A549 (cell line): ENCODE measurements around the gene PCK1. TPM values are rescaled to one million over a fixed set of nuclear protein-coding genes. Genes with fewer than 3 reads are reported as not detected.

Source experiments
- ATAC-seq, 2 experiments: fragments of 200-7000 bp in 1 of 2; fragments of >200 bp in 1 of 2; cut with Nextera tagmentation in 1 of 2; cut with Tn5 transposase in 1 of 2; 3 replicates each; pipeline versions ENCODE4 v1.8.0 to v1.9.1; 2018 to 2020; ENCODE audit warnings: mild to moderate bottlenecking in 1 of 2, moderate library complexity in 1 of 2
- CTCF ChIA-PET: fragments of 300-600 bp; sonication (Branson Sonifier 250); formaldehyde crosslinking; extraction: SDS; loops from one replicate; lab custom pipeline; 2021; ENCODE audit warnings: antibody characterized with exemption, inconsistent platforms; lab: Yijun Ruan, JAX
- POLR2A ChIA-PET: fragments of 350-600 bp; formaldehyde crosslinking; extraction: SDS; loops from one replicate; lab custom pipeline; 2021; ENCODE audit warnings: antibody characterized with exemption, inconsistent platforms; lab: Yijun Ruan, JAX
- DNase-seq, 2 experiments: peaks; one replicate each; pipeline versions ENCODE4 v3.0.0 to v3.0.0-alpha.2; 2011 to 2016; ENCODE audit warnings: low read depth in 1 of 2, low spot score in 1 of 2
- FAIRE-seq: peaks from 2 replicates; lab custom pipeline; 2011; peaks lifted over from hg19 to GRCh38; lab: Jason Lieb, UNC
- H3K27ac ChIP-seq, 2 experiments: fragments of >200 bp; sonication (Bioruptor Twin); formaldehyde crosslinking; 3 replicates each; pipeline ENCODE4 v1.5.1; 2016 to 2017
- H3K4me1 ChIP-seq: fragments of >200 bp; sonication (Bioruptor Twin); formaldehyde crosslinking; 3 replicates; pipeline ENCODE4 v1.6.1; 2016
- H3K4me2 ChIP-seq: fragments of >200 bp; sonication (Bioruptor Twin); formaldehyde crosslinking; 3 replicates; pipeline ENCODE4 v1.6.1; 2016
- H3K4me3 ChIP-seq: fragments of >200 bp; sonication (Bioruptor Twin); formaldehyde crosslinking; 3 replicates; pipeline ENCODE4 v1.5.1; 2016
- H3K9me3 ChIP-seq: fragments of >200 bp; sonication (Bioruptor Twin); formaldehyde crosslinking; 3 replicates; pipeline ENCODE4 v1.6.1; 2016
- EHMT2 ChIP-seq: fragments of 200-600 bp; sonication (generic); IDR thresholded peaks from 2 replicates; pipeline ENCODE4 v1.6.1; 2016; ENCODE audit warnings: antibody characterized with exemption, low read depth, mild to moderate bottlenecking, moderate library complexity
- FOSB ChIP-seq: fragments of 250-450 bp; sonication (Bioruptor Pico); IDR thresholded peaks from 2 replicates; pipeline ENCODE4 v1.5.0; 2020; ENCODE audit warnings: mild to moderate bottlenecking, moderate library complexity
- FOXS1 ChIP-seq: fragments of 250-450 bp; sonication (Bioruptor Pico); IDR thresholded peaks from 2 replicates; pipeline ENCODE4 v1.5.0; 2020; ENCODE audit warnings: mild to moderate bottlenecking, moderate library complexity
- GATA3 ChIP-seq: IDR thresholded peaks from 2 replicates; pipeline ENCODE4 v1.6.1; 2012; ENCODE audit warnings: borderline replicate concordance
- HEYL ChIP-seq: fragments of 250-450 bp; sonication (Bioruptor Pico); IDR thresholded peaks from 2 replicates; pipeline ENCODE4 v1.8.0; 2021; ENCODE audit warnings: mild to moderate bottlenecking, moderate library complexity
- KDM1A ChIP-seq: fragments of 200-600 bp; sonication (generic); IDR thresholded peaks from 2 replicates; pipeline ENCODE4 v1.6.1; 2016; ENCODE audit warnings: low read depth, mild to moderate bottlenecking
- MAFK ChIP-seq: fragments of 450-650 bp; IDR thresholded peaks from 2 replicates; pipeline ENCODE4 v1.6.1; 2014; ENCODE audit not compliant: partially characterized antibody
- MYC ChIP-seq: IDR thresholded peaks from 2 replicates; pipeline ENCODE4 v1.6.1; 2012; ENCODE audit warnings: mild to moderate bottlenecking, inconsistent platforms, low read length, improper control_type of control experiment, borderline replicate concordance
- NR3C1 ChIP-seq: fragments of >200 bp; sonication (Bioruptor Twin); formaldehyde crosslinking; IDR thresholded peaks from 3 replicates; pipeline ENCODE4 v1.6.1; 2017
- PHF8 ChIP-seq: fragments of 200-600 bp; sonication (generic); IDR thresholded peaks from 2 replicates; pipeline ENCODE4 v1.6.1; 2016; ENCODE audit warnings: low read depth, mild to moderate bottlenecking, antibody characterized with exemption, moderate library complexity, borderline replicate concordance
- POLR2A ChIP-seq: IDR thresholded peaks from 2 replicates; pipeline ENCODE4 v1.6.1; 2012; ENCODE audit warnings: mild to moderate bottlenecking, low read length
- RAD21 ChIP-seq, 2 experiments: fragments of >200 bp in 1 of 2; sonication (Bioruptor Twin) in 1 of 2; formaldehyde crosslinking in 1 of 2; IDR thresholded peaks in 1 of 2; conservative IDR thresholded peaks in 1 of 2; 2 replicates in 1 of 2; 3 replicates in 1 of 2; pipeline ENCODE4 v1.6.1; 2012 to 2018; ENCODE audit warnings: inconsistent platforms in 1 of 2
- TFCP2L1 ChIP-seq: fragments of 250-450 bp; sonication (Bioruptor Pico); IDR thresholded peaks from 2 replicates; pipeline ENCODE4 v1.5.0; 2021; ENCODE audit warnings: mild to moderate bottlenecking
- ZC3H11A ChIP-seq: fragments of 450-650 bp; IDR thresholded peaks from 2 replicates; pipeline ENCODE4 v1.6.1; 2014; ENCODE audit warnings: antibody characterized with exemption, mild to moderate bottlenecking
- ZFP36 ChIP-seq: fragments of 450-650 bp; IDR thresholded peaks from 2 replicates; pipeline ENCODE4 v1.6.1; 2014; ENCODE audit warnings: borderline replicate concordance; ENCODE audit not compliant: partially characterized antibody
- WGBS: methylation state at CpG from one replicate; pipeline ENCODE4 v1.1.6; 2017; ENCODE audit errors: missing lambda C conversion rate; 5-methylcytosine and 5-hydroxymethylcytosine counted together
- polyA plus RNA-seq, 4 experiments: library from polyadenylated mRNA; depleted of rRNA in 3 of 4; stranded (reverse); fragments of >200 nt; fragmentation: RNase III in 1 of 4; extraction: RNeasy Plus Mini Kit Qiagen cat#74134 plus additional on column Dnase treatment in 1 of 4; gene quantifications; 2 replicates in 3 of 4; 3 replicates in 1 of 4; pipeline ENCODE4 v1.2.3, GENCODE V29; 2011 to 2017
- TF ChIP-seq, protein P1 (sequence below): IDR thresholded peaks from 2 replicates; pipeline ENCODE4 v1.6.1; 2012
- TF ChIP-seq, protein P2 (sequence below): fragments of 450-650 bp; IDR thresholded peaks from 2 replicates; pipeline ENCODE4 v1.6.1; 2014; ENCODE audit warnings: antibody characterized with exemption

PCK1 gene
- polyA plus RNA-seq, 2 of the 4 experiments (the other 2 are of a cell fraction) = 0.04 to 0.12 TPM

DNA sequence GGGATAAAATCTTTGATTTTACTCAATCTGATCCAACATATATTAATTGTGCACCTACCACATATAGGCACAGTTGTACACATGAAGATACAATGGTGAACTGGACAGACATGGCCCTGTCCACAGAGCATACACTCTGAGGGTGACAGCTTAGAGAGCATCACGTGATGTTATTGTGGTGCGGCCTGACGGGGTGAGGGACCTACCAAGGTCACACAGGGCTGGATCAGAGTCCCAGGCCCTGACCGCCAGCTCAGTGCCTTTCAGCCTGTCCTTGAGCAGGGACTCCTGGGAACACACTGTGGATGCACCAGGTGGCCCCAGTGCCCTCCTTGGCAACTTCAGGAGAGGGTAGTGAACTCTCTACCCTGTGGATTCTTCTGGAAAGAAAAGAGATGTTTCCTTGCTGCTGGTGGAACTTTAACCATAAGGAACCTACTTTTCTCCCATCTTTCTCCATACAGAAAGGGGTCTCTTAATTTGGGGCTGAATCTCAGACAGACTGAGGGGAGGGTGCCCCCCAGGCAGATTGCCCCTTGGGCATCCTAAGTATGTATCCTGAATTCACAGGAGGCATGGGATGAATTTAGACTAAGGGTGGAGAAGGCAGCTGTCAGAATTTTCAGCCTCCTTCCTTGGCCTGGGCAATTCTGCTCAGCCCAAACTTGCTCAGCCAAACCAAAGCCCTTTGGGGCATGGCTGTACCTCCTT, 26.5 kb downstream of the PCK1 start:
- Histone ChIP-seq H3K4me2 (no peak overlapping the region), H3K27ac (no peak overlapping the region), H3K4me1 (peaks cover 11% of the 10 kb centered on the region), H3K4me3 (no peak overlapping the region), H3K9me3 (peaks cover 9% of the 10 kb centered on the region)
- FAIRE-seq (no peak), ATAC-seq (no peak), DNase-seq (no peak)
- ChIA-PET CTCF (interaction anchor here (0.7 to 11.5 kb wide), 12 partner anchors 8 to 624 kb away, joined by 3 to 117 read pairs (median 4); no protein-coding TSS in a partner anchor), POLR2A (no interaction called here)
- 56% methylated on average over 4 of the region's 4 CpGs for WGBS
- TF ChIP-seq NR3C1 = no peak

DNA sequence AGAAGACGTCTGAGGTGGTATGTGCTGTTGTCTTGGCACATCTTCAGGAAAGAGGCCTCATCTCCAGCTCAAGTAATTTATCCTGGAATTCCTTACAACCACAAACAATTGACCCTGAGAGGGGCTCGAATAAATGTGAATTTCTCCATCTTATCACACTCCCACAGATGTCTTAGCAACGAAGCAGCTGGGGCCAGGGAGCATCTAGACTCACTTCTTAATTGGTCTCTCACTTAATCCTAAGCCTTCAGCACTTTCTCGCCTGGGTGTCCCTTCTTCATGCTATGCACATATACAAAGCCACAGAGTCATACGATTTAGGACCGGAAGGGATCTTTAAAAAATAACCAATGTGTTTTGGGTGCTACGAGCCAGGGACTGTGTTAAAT, 27.1 kb downstream of the PCK1 start:
- H3K27ac ChIP-seq = no peak overlapping the region
- no peak for DNase-seq
- no peak for FAIRE-seq
- POLR2A ChIA-PET = no interaction called here
- ATAC-seq = no peak
- CTCF ChIA-PET = interaction anchor here (0.7 to 11.5 kb wide), 12 partner anchors 8 to 623 kb away, joined by 3 to 117 read pairs (median 3); no protein-coding TSS in a partner anchor
- H3K4me3 ChIP-seq = no peak overlapping the region
- peaks cover 5% of the 10 kb centered on the region for H3K4me1 ChIP-seq
- WGBS = 50% methylated on average over 7 of the region's 7 CpGs
- no peak overlapping the region for H3K4me2 ChIP-seq
- peaks cover 9% of the 10 kb centered on the region for H3K9me3 ChIP-seq
- TF ChIP-seq EHMT2 = no peak

DNA sequence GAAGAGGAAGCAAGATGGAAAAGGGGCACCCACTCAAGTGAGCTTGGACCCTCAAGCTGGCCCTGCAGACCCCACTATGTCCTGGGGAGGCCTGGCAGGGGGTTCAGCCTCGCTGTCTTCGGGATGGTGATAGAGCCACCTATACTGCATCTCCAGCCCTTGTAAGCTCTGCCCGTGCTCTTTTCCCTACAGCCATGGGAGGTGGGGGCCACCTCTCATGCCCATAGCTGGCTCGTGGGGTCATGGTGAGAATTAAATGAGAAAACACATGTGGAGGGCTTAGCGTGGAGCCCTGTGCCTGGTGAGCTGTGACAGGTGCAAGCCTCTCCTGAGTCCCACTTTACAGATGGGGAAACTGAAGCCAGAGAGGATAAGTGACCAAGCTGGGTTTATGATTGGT, 27.7 kb downstream of the PCK1 start:
- Histone ChIP-seq H3K4me3 (no peak overlapping the region), H3K9me3 (peaks cover 9% of the 10 kb centered on the region)
- CTCF ChIA-PET = interaction anchor here (0.8 to 11.5 kb wide), 9 partner anchors 8 to 623 kb away, joined by 3 to 117 read pairs (median 3); no protein-coding TSS in a partner anchor
- WGBS = 23% methylated on average over 5 of the region's 5 CpGs
- no peak for ATAC-seq
- TF ChIP-seq TFCP2L1 (CRISPR knock-in tag) (no peak), ZFP36 (no peak), PHF8 (no peak), ZC3H11A (no peak), MYC (no peak), GATA3 (no peak), FOXS1 (no peak)
- TF ChIP-seq, all 56 proteins: peak for 0
- Histone ChIP-seq H3K4me1 (no peaks in the 10 kb centered on the region), H3K27ac (no peak overlapping the region), H3K4me2 (no peak overlapping the region)
- POLR2A ChIA-PET = no interaction called here
- FAIRE-seq (no peak), DNase-seq (no peak)

DNA sequence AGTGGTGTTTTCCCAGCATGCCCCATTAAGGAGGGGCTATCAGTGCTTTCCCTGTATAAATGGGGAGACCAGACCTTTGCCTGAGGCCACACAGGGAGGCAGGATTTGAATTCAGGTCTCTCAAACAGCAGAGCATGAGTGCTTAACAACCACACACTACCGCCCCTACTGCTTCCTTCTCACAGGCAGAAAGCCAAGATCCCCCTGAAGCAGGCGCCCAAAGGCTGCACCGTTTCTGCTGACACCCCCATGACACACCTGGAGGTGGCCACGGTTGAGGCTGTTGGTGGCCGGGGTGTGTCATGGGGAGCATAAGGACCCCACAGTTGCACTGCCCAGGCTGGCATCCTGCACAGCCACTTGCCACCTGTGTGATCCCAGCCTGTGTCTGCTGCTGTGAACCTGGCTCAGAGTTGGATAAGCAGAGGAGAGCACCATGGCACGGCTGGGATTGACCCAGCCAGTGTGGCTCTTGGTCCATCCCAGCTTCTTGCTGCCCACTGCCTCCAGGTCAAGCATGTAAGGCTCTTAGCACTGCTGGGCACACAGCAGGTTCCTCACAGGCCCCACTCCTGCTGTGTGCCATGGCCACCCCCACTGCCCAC, 28.3 kb downstream of the PCK1 start:
- Histone ChIP-seq H3K4me1 (no peaks in the 10 kb centered on the region), H3K4me3 (no peak overlapping the region), H3K9me3 (peaks cover 9% of the 10 kb centered on the region), H3K27ac (no peak overlapping the region), H3K4me2 (no peak overlapping the region)
- DNase-seq = no peak
- POLR2A ChIA-PET = no interaction called here
- 80% methylated on average over 4 of the region's 6 CpGs for whole genome bisulfite sequencing
- TF ChIP-seq RAD21 (conservative IDR thresholded peaks at IDR 0.05 in 1 of 2, IDR thresholded peaks at IDR 0.05 in 1 of 2) = no peak
- TF ChIP-seq, protein P1, sequence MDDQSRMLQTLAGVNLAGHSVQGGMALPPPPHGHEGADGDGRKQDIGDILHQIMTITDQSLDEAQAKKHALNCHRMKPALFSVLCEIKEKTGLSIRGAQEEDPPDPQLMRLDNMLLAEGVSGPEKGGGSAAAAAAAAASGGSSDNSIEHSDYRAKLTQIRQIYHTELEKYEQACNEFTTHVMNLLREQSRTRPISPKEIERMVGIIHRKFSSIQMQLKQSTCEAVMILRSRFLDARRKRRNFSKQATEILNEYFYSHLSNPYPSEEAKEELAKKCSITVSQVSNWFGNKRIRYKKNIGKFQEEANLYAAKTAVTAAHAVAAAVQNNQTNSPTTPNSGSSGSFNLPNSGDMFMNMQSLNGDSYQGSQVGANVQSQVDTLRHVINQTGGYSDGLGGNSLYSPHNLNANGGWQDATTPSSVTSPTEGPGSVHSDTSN = no peak
- ATAC-seq = no peak
- CTCF ChIA-PET = interaction anchor here (1.1 to 11.5 kb wide), 5 partner anchors 8 to 80 kb away, joined by 3 to 117 read pairs (median 3); no protein-coding TSS in a partner anchor
- FAIRE-seq = no peak

DNA sequence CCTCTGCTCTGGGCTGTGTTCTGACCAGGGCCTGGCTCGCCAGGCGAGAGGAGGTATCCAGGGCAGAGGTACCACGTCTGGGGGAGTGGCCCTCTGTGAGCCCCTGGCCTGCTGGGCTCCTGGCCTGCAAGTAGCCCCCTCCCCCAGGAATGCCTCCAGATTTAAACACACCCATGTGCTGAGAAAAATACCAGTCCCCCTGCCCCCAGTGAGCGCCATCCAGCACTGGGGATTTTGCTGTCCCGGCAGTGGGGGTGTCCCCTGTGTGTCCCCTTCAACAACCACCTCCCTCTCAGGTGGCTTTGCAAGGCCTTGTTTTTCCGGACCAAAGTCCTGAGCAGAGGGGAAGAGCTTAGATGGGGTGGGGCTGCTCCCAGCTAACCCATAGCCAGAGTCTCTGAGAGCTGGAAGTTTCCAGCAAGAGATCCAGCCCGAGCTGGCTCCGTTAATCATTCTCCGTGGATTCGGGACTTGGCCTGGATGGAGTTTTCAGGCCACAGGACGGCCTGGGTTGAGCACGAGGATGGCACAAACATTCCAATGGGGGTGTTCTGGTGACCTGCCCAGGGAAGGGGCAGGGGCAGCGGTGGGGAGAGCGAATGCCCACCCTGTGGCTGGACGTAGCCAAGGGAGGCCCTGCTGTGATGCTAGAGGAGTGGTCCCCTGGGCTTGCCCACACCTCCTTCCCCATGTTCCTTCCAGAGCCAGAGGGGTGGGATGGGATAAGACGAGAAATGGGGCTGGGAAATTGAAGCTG, 29.0 kb downstream of the PCK1 start:
- DNase-seq (no peak), FAIRE-seq (no peak), ATAC-seq (no peak)
- H3K27ac ChIP-seq = no peak overlapping the region
- H3K4me1 ChIP-seq = peaks cover 4% of the 10 kb centered on the region; the same call in 2 of the 3 replicates
- ChIA-PET POLR2A (no interaction called here), CTCF (interaction anchor here (11.5 kb wide), 1 partner anchor 75 kb away, joined by 117 read pairs; no protein-coding TSS in a partner anchor)
- WGBS = 71% methylated on average over 12 of the region's 16 CpGs
- H3K4me2 ChIP-seq = no peak overlapping the region
- no peak for TF ChIP-seq NR3C1
- TF ChIP-seq, protein P2, sequence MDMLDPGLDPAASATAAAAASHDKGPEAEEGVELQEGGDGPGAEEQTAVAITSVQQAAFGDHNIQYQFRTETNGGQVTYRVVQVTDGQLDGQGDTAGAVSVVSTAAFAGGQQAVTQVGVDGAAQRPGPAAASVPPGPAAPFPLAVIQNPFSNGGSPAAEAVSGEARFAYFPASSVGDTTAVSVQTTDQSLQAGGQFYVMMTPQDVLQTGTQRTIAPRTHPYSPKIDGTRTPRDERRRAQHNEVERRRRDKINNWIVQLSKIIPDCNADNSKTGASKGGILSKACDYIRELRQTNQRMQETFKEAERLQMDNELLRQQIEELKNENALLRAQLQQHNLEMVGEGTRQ = no peak
- TF ChIP-seq MAFK = no peak
- TF ChIP-seq FOSB (CRISPR knock-in tag) = no peak
- TF ChIP-seq HEYL (CRISPR knock-in tag) = no peak
- TF ChIP-seq RAD21 (conservative IDR thresholded peaks at IDR 0.05 in 1 of 2, IDR thresholded peaks at IDR 0.05 in 1 of 2) = no peak
- no peak for TF ChIP-seq POLR2A
- TF ChIP-seq KDM1A = no peak
- H3K4me3 ChIP-seq = no peak overlapping the region
- peaks cover 9% of the 10 kb centered on the region for H3K9me3 ChIP-seq
